ENCODE measurements around the gene OR2W1.

The OR2W1 gene

DNA sequence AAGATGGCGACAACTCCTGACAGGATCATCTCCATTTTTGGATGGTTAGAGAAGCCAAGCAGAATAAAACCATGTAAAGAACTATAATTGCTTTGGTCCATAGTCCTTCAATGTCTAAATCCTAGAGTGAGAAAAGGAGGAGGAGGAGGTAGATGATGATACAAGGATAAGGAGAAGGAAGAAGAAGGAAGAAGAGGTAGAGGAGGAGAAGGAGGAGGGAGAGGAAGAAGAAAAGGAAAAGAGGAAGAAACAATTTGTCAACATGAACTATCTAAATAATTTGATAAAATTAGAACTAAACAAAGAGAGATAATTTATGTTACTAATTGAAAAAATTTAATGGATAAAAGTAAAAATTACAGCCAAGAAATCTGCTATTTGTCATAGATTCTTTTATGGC lies at the start of gene OR2W1:
Gene OR2W1 (minus strand): TSS at position 101 of the 400 bp plus-strand sequence. CDS start 0 bp downstream, at position 101.
- Histone ChIP-seq H3K36me3 (replicated peaks) (no peaks in the 10 kb centered on the region), H3K4me3 (no peak within 1 kb of the TSS), H3K27me3 (ENCODE audit: low read depth) (peaks cover 8% of the 10 kb centered on the region), H3K4me1 (peaks cover under 1% of the 10 kb centered on the region; the same call in 1 of the 2 replicates), H3K9me3 (no peaks in the 10 kb centered on the region)
- in situ Hi-C loops (cut with MboI; ENCODE audit: low sequenced_read_pairs), result no loop called here
- no peak for DNase-seq (ENCODE audit: low spot score in 2 of 2)

GRCh38 chr6:29092957-29093356 lies 48.0 kb upstream of the OR2W1 start:
- Histone ChIP-seq H3K27me3 (ENCODE audit: low read depth) (no peaks in the 10 kb centered on the region), H3K36me3 (replicated peaks) (no peaks in the 10 kb centered on the region), H3K9me3 (no peaks in the 10 kb centered on the region), H3K4me3 (no peak overlapping the region), H3K4me1 (no peaks in the 10 kb centered on the region)
- in situ Hi-C loops (cut with MboI; ENCODE audit: low sequenced_read_pairs), result no loop called here
- no peak for DNase-seq (ENCODE audit: low spot score in 2 of 2)

DNA sequence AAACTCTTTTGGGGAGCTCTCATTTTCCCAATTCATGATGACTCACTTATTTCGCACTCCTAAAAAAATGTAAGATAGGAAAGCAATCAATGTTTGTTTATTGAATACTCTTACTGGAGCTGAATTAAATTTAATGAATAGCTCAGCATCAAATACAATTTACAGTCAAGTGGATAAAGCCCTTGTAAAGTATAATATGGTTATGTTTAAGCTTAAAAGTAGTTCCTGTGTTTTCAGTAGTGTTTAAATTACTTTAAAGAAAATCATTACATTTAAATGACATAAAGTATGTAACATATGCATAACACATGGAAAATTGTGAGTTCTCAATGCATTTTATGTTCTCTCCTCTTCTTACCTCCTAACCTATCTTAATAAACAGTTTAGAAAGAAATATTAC lies 42.2 kb upstream of the OR2W1 start, which contains the start of gene OR2B3:
Gene OR2B3 (minus strand): TSS at position 101 of the 400 bp plus-strand sequence. CDS start 65 bp downstream, at position 36.
- no peak within 1 kb of the TSS for H3K4me3 ChIP-seq
- no peaks in the 10 kb centered on the region for H3K27me3 ChIP-seq (ENCODE audit: low read depth)
- H3K9me3 ChIP-seq, result no peaks in the 10 kb centered on the region
- in situ Hi-C loops (cut with MboI; ENCODE audit: low sequenced_read_pairs), result no loop called here
- no peak for DNase-seq (ENCODE audit: low spot score in 2 of 2)
- no peaks in the 10 kb centered on the region for H3K36me3 ChIP-seq (replicated peaks)
- no peaks in the 10 kb centered on the region for H3K4me1 ChIP-seq

DNA sequence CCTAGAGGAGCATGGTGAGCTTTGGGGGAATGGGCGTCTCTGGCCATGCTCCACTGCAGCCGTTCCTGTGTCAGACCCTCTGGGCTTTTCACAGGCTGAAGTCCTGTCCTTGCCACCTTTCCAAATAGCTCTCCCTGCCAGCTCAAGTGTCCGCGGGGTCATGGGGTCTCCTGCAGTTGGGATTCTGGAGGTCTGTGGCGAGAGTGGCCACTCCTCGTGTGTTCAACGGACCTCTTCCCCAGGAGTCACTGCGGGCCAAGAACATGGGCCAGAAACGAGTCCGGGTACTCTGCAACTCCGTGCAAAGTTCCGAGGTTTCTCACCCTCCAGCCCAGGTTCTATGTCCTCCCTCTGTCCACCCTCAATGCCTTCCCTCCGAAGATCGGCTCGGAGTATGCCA lies 37.5 kb upstream of the OR2W1 start:
- DNase-seq (ENCODE audit: low spot score in 2 of 2), result no peak
- Histone ChIP-seq H3K4me3 (no peak overlapping the region), H3K27me3 (ENCODE audit: low read depth) (peaks cover 4% of the 10 kb centered on the region; the same call in 1 of the 2 replicates), H3K36me3 (replicated peaks) (no peaks in the 10 kb centered on the region), H3K4me1 (no peaks in the 10 kb centered on the region), H3K9me3 (no peaks in the 10 kb centered on the region)
- in situ Hi-C loops (cut with MboI; ENCODE audit: low sequenced_read_pairs), result no loop called here

DNA sequence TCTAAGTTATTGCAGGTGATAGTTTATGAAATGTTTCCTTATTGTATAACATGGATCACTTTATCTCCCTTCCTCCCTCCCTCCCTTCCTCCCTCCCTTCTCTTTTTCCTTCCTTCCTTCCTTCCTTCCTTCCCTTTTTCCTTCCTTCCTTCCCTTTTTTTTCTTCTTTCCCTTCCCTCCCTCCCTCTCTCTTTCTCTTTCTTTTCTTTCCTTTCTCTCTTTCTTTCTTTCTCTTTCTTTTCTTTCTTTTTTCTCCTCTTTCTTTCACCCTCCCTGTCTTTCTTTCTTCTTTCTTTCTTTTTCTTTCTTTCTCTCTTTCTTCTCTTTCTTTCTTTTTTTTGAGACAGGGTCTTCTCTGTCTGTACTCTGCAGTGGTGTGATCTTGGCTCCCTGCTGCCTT lies 36.3 kb upstream of the OR2W1 start:
- no peak overlapping the region for H3K4me3 ChIP-seq
- no peaks in the 10 kb centered on the region for H3K9me3 ChIP-seq
- no peaks in the 10 kb centered on the region for H3K36me3 ChIP-seq (replicated peaks)
- in situ Hi-C loops (cut with MboI; ENCODE audit: low sequenced_read_pairs), result no loop called here
- H3K27me3 ChIP-seq (ENCODE audit: low read depth), result peaks cover 4% of the 10 kb centered on the region; the same call in 1 of the 2 replicates
- no peak for DNase-seq (ENCODE audit: low spot score in 2 of 2)
- H3K4me1 ChIP-seq, result no peaks in the 10 kb centered on the region

DNA sequence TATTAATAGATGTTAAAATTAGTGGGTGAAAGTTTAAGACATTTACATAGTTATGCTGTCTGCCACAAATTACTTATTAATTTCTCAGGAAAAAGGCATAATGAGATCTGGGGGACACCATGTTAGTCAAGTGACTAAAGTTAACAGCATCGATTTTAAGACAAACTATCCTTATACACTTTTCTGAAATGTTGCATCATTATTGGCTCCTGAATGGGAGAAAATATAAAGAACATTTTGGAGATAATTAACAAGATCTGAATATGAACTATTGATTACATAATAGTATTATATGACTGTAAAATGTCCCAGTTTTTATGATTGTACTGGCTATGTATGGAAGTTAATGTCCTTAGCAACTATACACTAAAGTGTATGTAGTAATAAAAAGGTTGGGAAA lies 34.2 kb upstream of the OR2W1 start:
- Histone ChIP-seq H3K4me3 (no peak overlapping the region), H3K27me3 (ENCODE audit: low read depth) (peaks cover 8% of the 10 kb centered on the region; the same call in 1 of the 2 replicates), H3K4me1 (no peaks in the 10 kb centered on the region), H3K36me3 (replicated peaks) (no peaks in the 10 kb centered on the region), H3K9me3 (no peaks in the 10 kb centered on the region)
- in situ Hi-C loops (cut with MboI; ENCODE audit: low sequenced_read_pairs), result no loop called here
- no peak for DNase-seq (ENCODE audit: low spot score in 2 of 2)

DNA sequence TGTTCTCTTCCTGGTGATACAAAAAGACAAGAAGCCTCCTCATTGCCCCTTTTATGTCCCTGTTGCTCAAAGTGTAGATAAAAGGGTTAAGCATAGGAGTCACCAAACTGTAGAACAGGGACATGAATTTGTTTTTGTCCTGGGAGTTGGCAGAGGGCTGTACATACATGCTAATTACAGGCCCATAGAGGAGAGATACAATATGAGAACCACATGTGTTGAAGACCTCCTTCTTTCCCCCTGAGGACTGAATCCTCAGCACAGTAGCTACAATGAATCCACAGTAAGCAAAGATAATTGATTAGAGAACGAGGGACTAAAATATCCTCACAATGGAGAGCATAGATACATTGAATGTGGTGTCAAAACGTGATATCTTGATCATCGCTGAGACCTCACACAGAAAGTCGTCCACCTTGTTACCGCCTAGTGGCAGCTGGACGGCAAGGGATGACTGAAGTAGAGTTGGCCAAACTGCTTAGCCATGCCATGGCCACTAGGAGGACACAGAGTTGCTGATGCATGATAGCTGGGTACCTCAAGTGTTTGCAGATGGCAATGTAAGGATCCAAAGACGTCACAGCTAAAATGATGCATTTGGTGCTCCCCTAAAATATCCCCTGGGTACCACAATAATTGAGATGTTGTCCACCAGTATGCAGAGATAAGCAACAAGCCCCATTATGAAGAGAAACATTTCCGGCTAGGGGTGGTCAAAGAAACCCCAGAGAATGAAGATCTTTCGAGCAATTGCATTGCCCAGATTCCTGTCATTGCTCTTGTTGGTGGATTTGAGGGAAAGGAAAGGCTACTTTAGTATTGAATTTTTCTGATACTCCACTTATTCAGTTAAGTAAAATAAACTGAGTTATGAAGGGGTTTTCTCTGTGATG lies 27.1 kb upstream of the OR2W1 start:
- Histone ChIP-seq H3K27me3 (ENCODE audit: low read depth) (peaks cover 4% of the 10 kb centered on the region; the same call in 1 of the 2 replicates), H3K36me3 (replicated peaks) (no peaks in the 10 kb centered on the region), H3K9me3 (no peaks in the 10 kb centered on the region), H3K4me3 (no peak overlapping the region), H3K4me1 (no peaks in the 10 kb centered on the region)
- peak; percentile 55 to 60 for DNase-seq (ENCODE audit: low spot score in 2 of 2)
- in situ Hi-C loops (cut with MboI; ENCODE audit: low sequenced_read_pairs), result no loop called here

GRCh38 chr6:29051680-29052079 lies 6.7 kb upstream of the OR2W1 start:
- Histone ChIP-seq H3K36me3 (replicated peaks) (no peaks in the 10 kb centered on the region), H3K4me1 (no peaks in the 10 kb centered on the region), H3K27me3 (ENCODE audit: low read depth) (peaks cover 5% of the 10 kb centered on the region), H3K9me3 (no peaks in the 10 kb centered on the region), H3K4me3 (no peak overlapping the region)
- in situ Hi-C loops (cut with MboI; ENCODE audit: low sequenced_read_pairs), result no loop called here
- no peak for DNase-seq (ENCODE audit: low spot score in 2 of 2)

DNA sequence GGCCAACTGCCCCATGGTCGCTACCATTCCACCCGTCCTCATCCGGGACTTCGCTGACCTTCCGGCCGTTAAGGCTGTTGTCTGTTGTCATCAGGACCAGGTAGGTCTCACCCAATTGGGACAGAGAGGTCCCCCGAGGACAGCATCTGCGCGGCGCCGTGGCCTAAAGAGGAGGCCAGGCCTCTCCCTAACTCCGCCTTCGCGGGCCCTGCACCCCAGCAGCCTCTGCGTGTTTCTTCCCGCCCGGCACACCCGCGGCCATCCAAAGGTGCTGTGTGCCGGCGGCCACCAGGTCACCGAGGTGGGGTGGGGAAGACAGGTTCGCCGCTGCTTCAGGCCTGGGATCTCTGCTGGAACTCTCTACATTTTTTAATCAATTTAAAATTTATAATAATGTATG lies 9.0 kb downstream of the OR2W1 start:
- no peak overlapping the region for H3K4me3 ChIP-seq
- H3K4me1 ChIP-seq, result peaks cover 5% of the 10 kb centered on the region; the same call in 1 of the 2 replicates
- H3K9me3 ChIP-seq, result no peaks in the 10 kb centered on the region
- in situ Hi-C loops (cut with MboI; ENCODE audit: low sequenced_read_pairs), result no loop called here
- DNase-seq (ENCODE audit: low spot score in 2 of 2), result no peak
- H3K36me3 ChIP-seq (replicated peaks), result no peaks in the 10 kb centered on the region
- H3K27me3 ChIP-seq (ENCODE audit: low read depth), result peaks cover 9% of the 10 kb centered on the region; the same call in 1 of the 2 replicates

GRCh38 chr6:29028821-29029220 lies 16.2 kb downstream of the OR2W1 start:
- Histone ChIP-seq H3K27me3 (ENCODE audit: low read depth) (peaks cover 25% of the 10 kb centered on the region), H3K9me3 (no peaks in the 10 kb centered on the region), H3K4me3 (no peak overlapping the region), H3K4me1 (no peaks in the 10 kb centered on the region), H3K36me3 (replicated peaks) (no peaks in the 10 kb centered on the region)
- DNase-seq (ENCODE audit: low spot score in 2 of 2), result no peak
- in situ Hi-C loops (cut with MboI; ENCODE audit: low sequenced_read_pairs), result no loop called here

DNA sequence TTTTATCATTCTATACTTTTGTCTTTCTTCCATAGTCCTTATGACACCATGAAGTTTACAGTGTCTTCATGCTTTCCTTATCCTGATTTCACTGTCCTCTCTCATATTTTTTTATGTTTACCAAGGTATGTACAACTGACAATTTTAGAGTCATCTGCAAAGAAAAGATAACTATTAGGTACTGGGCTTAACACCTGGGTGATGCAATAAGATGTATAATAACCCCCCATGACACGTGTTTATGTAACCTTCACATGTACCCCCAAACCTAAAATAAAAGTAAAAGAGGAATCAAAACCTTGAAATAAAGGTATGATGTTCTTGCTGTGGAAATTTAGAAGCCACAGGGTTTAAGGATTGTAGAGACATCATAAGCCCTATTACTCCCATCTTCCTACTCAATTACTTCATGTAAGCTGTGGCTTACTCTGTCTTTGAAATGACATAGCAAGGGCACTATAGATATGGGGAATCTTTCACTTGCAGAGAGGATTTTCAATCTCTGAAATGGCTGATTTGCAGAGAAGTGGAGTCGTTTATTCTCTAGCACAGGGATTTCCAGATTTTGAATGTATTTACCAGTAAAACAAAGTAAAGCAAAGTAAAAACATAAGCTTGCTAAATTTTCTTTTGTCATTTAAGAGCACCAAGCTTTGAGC lies 18.9 kb downstream of the OR2W1 start:
- no peaks in the 10 kb centered on the region for H3K36me3 ChIP-seq (replicated peaks)
- no peaks in the 10 kb centered on the region for H3K9me3 ChIP-seq
- in situ Hi-C loops (cut with MboI; ENCODE audit: low sequenced_read_pairs), result no loop called here
- no peaks in the 10 kb centered on the region for H3K4me1 ChIP-seq
- H3K4me3 ChIP-seq, result no peak overlapping the region
- peaks cover 24% of the 10 kb centered on the region for H3K27me3 ChIP-seq (ENCODE audit: low read depth)
- no peak for DNase-seq (ENCODE audit: low spot score in 2 of 2)

- Histone ChIP-seq H3K9me3 (no peaks in the 10 kb centered on the region), H3K4me1 (no peaks in the 10 kb centered on the region; the same call in 1 of the 2 replicates), H3K4me3 (no peak overlapping the region), H3K27me3 (ENCODE audit: low read depth) (peaks cover 18% of the 10 kb centered on the region), H3K36me3 (replicated peaks) (no peaks in the 10 kb centered on the region)
- DNase-seq (ENCODE audit: low spot score in 2 of 2), result no peak
- in situ Hi-C loops (cut with MboI; ENCODE audit: low sequenced_read_pairs), result no loop called here
Observed at GRCh38 chr6:29021434-29021833, 23.5 kb downstream of the OR2W1 start.

DNA sequence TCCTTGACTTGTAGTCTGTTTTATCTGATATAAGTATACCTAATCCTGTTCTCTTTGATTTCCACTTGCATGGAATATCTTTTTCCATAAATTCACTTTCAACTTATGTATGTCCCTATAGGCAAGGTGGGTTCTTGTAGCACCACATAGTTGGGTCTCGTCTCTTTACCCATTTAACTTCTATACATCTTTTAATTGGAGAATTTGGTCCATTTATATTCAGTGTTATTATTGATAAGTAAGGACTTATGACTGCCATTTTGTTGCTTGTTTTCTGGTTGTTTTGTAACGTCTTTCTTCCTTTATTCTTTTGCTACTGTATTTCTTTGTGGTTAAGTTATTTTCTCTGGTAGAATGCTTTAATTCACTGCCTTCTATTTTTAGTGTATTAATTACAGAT lies 25.3 kb downstream of the OR2W1 start:
- Histone ChIP-seq H3K9me3 (no peaks in the 10 kb centered on the region), H3K27me3 (ENCODE audit: low read depth) (peaks cover 8% of the 10 kb centered on the region; the same call in 1 of the 2 replicates), H3K4me1 (no peaks in the 10 kb centered on the region; the same call in 1 of the 2 replicates), H3K36me3 (replicated peaks) (no peaks in the 10 kb centered on the region), H3K4me3 (no peak overlapping the region)
- in situ Hi-C loops (cut with MboI; ENCODE audit: low sequenced_read_pairs), result loop anchor here (10.0 kb wide), 2 partner anchors 185 to 335 kb away; no protein-coding TSS in a partner anchor
- DNase-seq (ENCODE audit: low spot score in 2 of 2), result no peak

- DNase-seq (ENCODE audit: low spot score in 2 of 2), result no peak
- in situ Hi-C loops (cut with MboI; ENCODE audit: low sequenced_read_pairs), result loop anchor here (10.0 kb wide), 2 partner anchors 183 to 333 kb away; no protein-coding TSS in a partner anchor
- peak overlapping the region; percentile 35 for H3K4me3 ChIP-seq
Observed at GRCh38 chr6:29017428-29017802, 27.6 kb downstream of the OR2W1 start.

More at GRCh38 chr6:29017428-29017802, 27.6 kb downstream of the OR2W1 start:
- Histone ChIP-seq H3K36me3 (replicated peaks) (no peaks in the 10 kb centered on the region), H3K27me3 (ENCODE audit: low read depth) (0 out of 2 replicates have a peak, but pooled peaks cover 5% of the 10 kb centered on the region), H3K4me1 (no peaks in the 10 kb centered on the region; the same call in 1 of the 2 replicates), H3K9me3 (no peaks in the 10 kb centered on the region)
